Measurements from ENCODE around the gene MT1H. TPM values are rescaled to one million over a fixed set of nuclear protein-coding genes. Genes with fewer than 3 reads are reported as not detected.
"Not testable (repeated sequence)": the region's sequence is repeated elsewhere in the genome, so short reads cannot be mapped to it uniquely, and the experiment has no call there.

The MT1H gene
- total RNA-seq (1 to 10 TPM in 1 of 5 donors, not detected in 4; 1.4 TPM), total RNA-seq (0 to 0.32 (median 0) reads per million in 29 experiments)
- not detected for total RNA-seq (2013)

GRCh38 chr16:56669005-56669839 lies at the start of gene MT1H:
MT1H (plus strand) TSS chr16:56669814; CDS start chr16:56669885, 71 bp downstream.
- ATAC-seq (replicated peaks in 1 of 4) = peak in 3 of 4 experiments; percentile 28 to 40 (median 36)
- peak in 1 of 35 experiments; percentile 14 for DNase-seq
- POLR2A ChIA-PET = interaction anchor here in 1 of 2 donors (0.7 kb wide), 1 partner anchor 11 kb away, joined by 3 read pairs; no protein-coding TSS in a partner anchor
- peaks cover 38 to 75% of the 10 kb centered on the region in 2 donors for H3K27me3 Mint-ChIP-seq
- H3K4me1 Mint-ChIP-seq = peaks cover 17 to 27% (median 20%) of the 10 kb centered on the region in 3 donors
- WGBS (ENCODE audit: insufficient coverage) = 16% methylated on average over 35 of the region's 38 CpGs
- Histone ChIP-seq H3K27me3 (replicated peaks in 1 of 2; ENCODE audit: control insufficient read depth in 2 of 2, extremely low read depth in 1 of 2, insufficient read depth in 2 of 2, low read length in 1 of 2) (peaks cover 27 to 56% of the 10 kb centered on the region in 2 experiments), H3K36me3 (ENCODE audit: control insufficient read depth in 2 of 2, extremely low read depth in 1 of 2, insufficient read depth in 1 of 2, low read length in 1 of 2) (no peaks in the 10 kb centered on the region), H3K27ac (ENCODE audit: low read length) (no peak within 1 kb of the TSS), H3K4me1 (ENCODE audit: control insufficient read depth in 1 of 2, extremely low read depth in 1 of 2, insufficient read depth in 2 of 2, low read length in 2 of 2) (peaks cover 0 to 21% of the 10 kb centered on the region in 2 experiments), H3K9me3 (no peaks in the 10 kb centered on the region), H3K4me3 (ENCODE audit: control insufficient read depth in 1 of 2, extremely low read depth in 1 of 2, low read length in 1 of 2) (no peak within 1 kb of the TSS)
- CTCF ChIA-PET = interaction anchor here (0.6 kb wide), 2 partner anchors 73 to 1957 kb away, joined by 3 to 9 read pairs; no protein-coding TSS in a partner anchor
- H3K4me3 Mint-ChIP-seq = peak within 1 kb of the TSS in 1 of 3 donors; percentile 65
- H3K27ac Mint-ChIP-seq = no peak within 1 kb of the TSS
- H3K9me3 Mint-ChIP-seq = no peaks in the 10 kb centered on the region
- peaks cover 3% of the 10 kb centered on the region for H3K36me3 Mint-ChIP-seq

DNA sequence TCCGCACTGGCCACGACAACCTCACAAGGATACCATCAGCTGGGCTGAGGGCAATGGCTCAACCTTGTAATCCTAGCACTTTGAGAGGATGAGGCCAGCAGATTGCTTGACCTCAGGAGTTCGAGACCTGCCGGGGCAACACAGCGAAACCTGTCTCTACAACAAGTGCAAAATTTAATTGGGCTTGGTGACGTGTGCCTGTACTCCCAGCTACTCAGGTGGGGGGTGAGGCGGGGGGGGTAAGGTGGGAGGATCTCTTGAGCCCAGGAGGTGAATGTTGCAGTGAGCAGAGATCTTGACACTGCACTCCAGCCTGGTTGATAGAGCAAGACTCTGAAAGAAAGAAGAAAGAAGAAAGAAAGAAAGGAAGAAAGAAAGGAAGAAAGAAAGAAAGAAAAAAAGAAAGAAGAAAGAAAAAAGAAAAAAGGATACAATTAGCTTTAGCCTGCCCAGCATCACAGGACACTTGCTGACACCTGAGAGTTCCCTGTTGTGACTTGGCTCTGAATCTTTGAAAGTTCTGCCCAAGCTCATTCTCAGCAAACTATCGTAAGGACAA lies 49.2 kb upstream of the MT1H start:
- no peak overlapping the region for H3K27ac ChIP-seq (ENCODE audit: low read length)
- no peaks in the 10 kb centered on the region for H3K36me3 Mint-ChIP-seq
- H3K36me3 ChIP-seq (ENCODE audit: control insufficient read depth in 2 of 2, extremely low read depth in 1 of 2, insufficient read depth in 1 of 2, low read length in 1 of 2) = no peaks in the 10 kb centered on the region
- no peak for ATAC-seq (replicated peaks in 1 of 4)
- peaks cover 17 to 19% (median 18%) of the 10 kb centered on the region in 3 donors for H3K4me1 Mint-ChIP-seq
- no peaks in the 10 kb centered on the region for H3K9me3 ChIP-seq
- H3K4me3 ChIP-seq (ENCODE audit: control insufficient read depth in 1 of 2, extremely low read depth in 1 of 2, low read length in 1 of 2) = no peak overlapping the region
- no peak overlapping the region for H3K27ac Mint-ChIP-seq
- no peak overlapping the region for H3K4me3 Mint-ChIP-seq
- 98% methylated on average over 4 of the region's 8 CpGs for WGBS (ENCODE audit: insufficient coverage)
- peaks cover 3 to 21% of the 10 kb centered on the region in 2 experiments for H3K4me1 ChIP-seq (ENCODE audit: control insufficient read depth in 1 of 2, extremely low read depth in 1 of 2, insufficient read depth in 2 of 2, low read length in 2 of 2)
- H3K27me3 ChIP-seq (replicated peaks in 1 of 2; ENCODE audit: control insufficient read depth in 2 of 2, extremely low read depth in 1 of 2, insufficient read depth in 2 of 2, low read length in 1 of 2) = peaks cover 20 to 21% of the 10 kb centered on the region in 2 experiments
- ChIA-PET CTCF (interaction anchor here in 1 of 2 donors (0.6 kb wide), 1 partner anchor 35 kb away, joined by 3 read pairs; no protein-coding TSS in a partner anchor), POLR2A (interaction anchor here (0.5 to 0.7 kb wide), 2 partner anchors 41 to 154 kb away, joined by 3 to 4 read pairs; no protein-coding TSS in a partner anchor)
- no peaks in the 10 kb centered on the region for H3K9me3 Mint-ChIP-seq
- H3K27me3 Mint-ChIP-seq = peaks cover 0 to 27% of the 10 kb centered on the region in 2 donors
- no peak for DNase-seq

DNA sequence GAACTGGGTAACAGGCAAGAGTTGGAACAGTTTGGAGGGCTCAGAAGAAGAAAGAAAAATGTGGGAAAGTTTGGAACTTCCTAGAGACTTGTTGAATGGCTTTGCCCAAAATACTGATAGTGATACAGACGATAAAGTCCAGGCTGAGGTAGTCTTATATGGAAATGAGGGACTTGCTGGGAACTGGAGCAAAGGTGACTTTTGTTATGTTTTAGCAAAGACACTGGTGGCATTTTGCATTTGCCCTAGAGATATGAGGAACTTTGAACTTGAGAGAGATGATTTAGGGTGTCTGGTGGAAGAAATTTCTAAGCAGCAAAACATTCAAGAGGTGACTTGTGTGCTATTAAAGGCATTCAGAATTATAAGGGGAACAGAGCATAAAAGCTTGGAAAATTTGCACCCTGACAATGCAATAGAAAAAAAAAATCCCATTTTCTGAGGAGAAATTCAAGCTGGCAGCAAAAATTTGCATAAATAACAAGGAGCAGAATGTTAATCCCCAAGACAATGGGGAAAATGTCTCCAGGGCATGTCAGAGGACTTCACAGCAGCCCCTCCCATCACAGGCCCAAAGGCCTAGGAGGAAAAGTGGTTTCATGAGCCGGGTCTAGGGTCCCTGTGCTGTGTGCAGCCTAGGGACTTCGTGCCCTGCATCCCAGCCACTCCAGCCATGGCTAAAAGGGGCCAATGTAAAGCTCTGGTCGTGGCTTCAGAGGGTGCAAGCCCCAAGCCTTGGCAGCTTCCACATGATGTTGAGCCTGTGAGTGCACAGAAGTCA lies 47.8 kb upstream of the MT1H start:
- H3K27me3 ChIP-seq (replicated peaks in 1 of 2; ENCODE audit: control insufficient read depth in 2 of 2, extremely low read depth in 1 of 2, insufficient read depth in 2 of 2, low read length in 1 of 2) = peaks cover 19 to 31% of the 10 kb centered on the region in 2 experiments
- H3K4me3 ChIP-seq (ENCODE audit: control insufficient read depth in 1 of 2, extremely low read depth in 1 of 2, low read length in 1 of 2); H3K36me3 Mint-ChIP-seq; H3K4me3 Mint-ChIP-seq; H3K27ac ChIP-seq (ENCODE audit: low read length); ATAC-seq (replicated peaks in 1 of 4); H3K9me3 ChIP-seq; H3K27ac Mint-ChIP-seq; H3K9me3 Mint-ChIP-seq; DNase-seq; H3K36me3 ChIP-seq (ENCODE audit: control insufficient read depth in 2 of 2, extremely low read depth in 1 of 2, insufficient read depth in 1 of 2, low read length in 1 of 2): not testable (repeated sequence)
- Mint-ChIP-seq H3K4me1 (peaks cover 21 to 22% (median 22%) of the 10 kb centered on the region in 3 donors), H3K27me3 (peaks cover 0 to 27% of the 10 kb centered on the region in 2 donors)
- 88% methylated on average over 4 of the region's 4 CpGs for WGBS (ENCODE audit: insufficient coverage)
- POLR2A ChIA-PET = interaction anchor here in 1 of 2 donors (0.6 kb wide), 1 partner anchor 12 kb away, joined by 3 read pairs; no protein-coding TSS in a partner anchor
- CTCF ChIA-PET = interaction anchor here in 1 of 2 donors (0.6 kb wide), 1 partner anchor 303 kb away, joined by 3 read pairs; no protein-coding TSS in a partner anchor
- H3K4me1 ChIP-seq (ENCODE audit: control insufficient read depth in 1 of 2, extremely low read depth in 1 of 2, insufficient read depth in 2 of 2, low read length in 2 of 2) = peaks cover 3 to 32% of the 10 kb centered on the region in 2 experiments

GRCh38 chr16:56623184-56623583 lies 46.4 kb upstream of the MT1H start:
- H3K27ac Mint-ChIP-seq; H3K36me3 ChIP-seq (ENCODE audit: control insufficient read depth in 2 of 2, extremely low read depth in 1 of 2, insufficient read depth in 1 of 2, low read length in 1 of 2); DNase-seq; H3K4me3 Mint-ChIP-seq; ATAC-seq (replicated peaks in 1 of 4); H3K4me3 ChIP-seq (ENCODE audit: control insufficient read depth in 1 of 2, extremely low read depth in 1 of 2, low read length in 1 of 2); H3K36me3 Mint-ChIP-seq; H3K27ac ChIP-seq (ENCODE audit: low read length); H3K9me3 Mint-ChIP-seq; H3K9me3 ChIP-seq: not testable (repeated sequence)
- H3K27me3 Mint-ChIP-seq = peaks cover 0 to 21% of the 10 kb centered on the region in 2 donors
- CTCF ChIA-PET = interaction anchor here in 1 of 2 donors (0.6 to 1.1 kb wide), 3 partner anchors 10 to 605 kb away, joined by 3 read pairs; no protein-coding TSS in a partner anchor
- Histone ChIP-seq H3K27me3 (replicated peaks in 1 of 2; ENCODE audit: control insufficient read depth in 2 of 2, extremely low read depth in 1 of 2, insufficient read depth in 2 of 2, low read length in 1 of 2) (peaks cover 16 to 22% of the 10 kb centered on the region in 2 experiments), H3K4me1 (ENCODE audit: control insufficient read depth in 1 of 2, extremely low read depth in 1 of 2, insufficient read depth in 2 of 2, low read length in 2 of 2) (peaks cover 0 to 21% of the 10 kb centered on the region in 2 experiments)
- no CpG with 5 or more reads among the region's 5 CpGs for WGBS (ENCODE audit: insufficient coverage)
- H3K4me1 Mint-ChIP-seq = peaks cover 13 to 18% (median 16%) of the 10 kb centered on the region in 3 donors
- POLR2A ChIA-PET = interaction anchor here in 1 of 2 donors (0.6 to 1.1 kb wide), 2 partner anchors 13 to 60 kb away, joined by 3 to 4 read pairs; no protein-coding TSS in a partner anchor

- no peak overlapping the region for H3K27ac Mint-ChIP-seq
- peaks cover 0 to 16% of the 10 kb centered on the region in 2 donors for H3K27me3 Mint-ChIP-seq
- H3K4me1 Mint-ChIP-seq = peaks cover 13 to 18% (median 16%) of the 10 kb centered on the region in 3 donors
- DNase-seq (no peak), ATAC-seq (replicated peaks in 1 of 4) (no peak)
- WGBS (ENCODE audit: insufficient coverage) = no CpG with 5 or more reads among the region's 2 CpGs
- H3K4me3 Mint-ChIP-seq = no peak overlapping the region
- no peaks in the 10 kb centered on the region for H3K9me3 ChIP-seq
- H3K36me3 Mint-ChIP-seq = no peaks in the 10 kb centered on the region
- H3K36me3 ChIP-seq (ENCODE audit: control insufficient read depth in 2 of 2, extremely low read depth in 1 of 2, insufficient read depth in 1 of 2, low read length in 1 of 2) = no peaks in the 10 kb centered on the region
- H3K4me3 ChIP-seq (ENCODE audit: control insufficient read depth in 1 of 2, extremely low read depth in 1 of 2, low read length in 1 of 2) = no peak overlapping the region
- POLR2A ChIA-PET = interaction anchor here (0.6 to 1.1 kb wide), 3 partner anchors 13 to 60 kb away, joined by 3 to 10 read pairs (median 4); no protein-coding TSS in a partner anchor
- CTCF ChIA-PET = interaction anchor here (0.6 to 1.1 kb wide), 6 partner anchors 11 to 605 kb away, joined by 3 to 6 read pairs (median 4); partner anchors contain the start of gene MT2A (in 1 of the 2)
- peaks cover 14 to 20% of the 10 kb centered on the region in 2 experiments for H3K27me3 ChIP-seq (replicated peaks in 1 of 2; ENCODE audit: control insufficient read depth in 2 of 2, extremely low read depth in 1 of 2, insufficient read depth in 2 of 2, low read length in 1 of 2)
- H3K27ac ChIP-seq (ENCODE audit: low read length) = no peak overlapping the region
- no peaks in the 10 kb centered on the region for H3K9me3 Mint-ChIP-seq
- peaks cover 0 to 21% of the 10 kb centered on the region in 2 experiments for H3K4me1 ChIP-seq (ENCODE audit: control insufficient read depth in 1 of 2, extremely low read depth in 1 of 2, insufficient read depth in 2 of 2, low read length in 2 of 2)
These were observed 46.0 kb upstream of the MT1H start for GRCh38 chr16:56623637-56624036.
